HG02938 (cell line): ENCODE measurements around the gene DRC3.
"Not testable (repeated sequence)": the region's sequence is repeated elsewhere in the genome, so short reads cannot be mapped to it uniquely, and the experiment has no call there.

Experiments
- ATAC-seq: cut with Tn5 transposase; IDR thresholded peaks from one replicate; pipeline ENCODE4 v1.9.1; 2021; ENCODE audit warnings: mild to moderate bottlenecking, moderate library complexity; ENCODE audit not compliant: unreplicated experiment

The DRC3 gene, protein sequence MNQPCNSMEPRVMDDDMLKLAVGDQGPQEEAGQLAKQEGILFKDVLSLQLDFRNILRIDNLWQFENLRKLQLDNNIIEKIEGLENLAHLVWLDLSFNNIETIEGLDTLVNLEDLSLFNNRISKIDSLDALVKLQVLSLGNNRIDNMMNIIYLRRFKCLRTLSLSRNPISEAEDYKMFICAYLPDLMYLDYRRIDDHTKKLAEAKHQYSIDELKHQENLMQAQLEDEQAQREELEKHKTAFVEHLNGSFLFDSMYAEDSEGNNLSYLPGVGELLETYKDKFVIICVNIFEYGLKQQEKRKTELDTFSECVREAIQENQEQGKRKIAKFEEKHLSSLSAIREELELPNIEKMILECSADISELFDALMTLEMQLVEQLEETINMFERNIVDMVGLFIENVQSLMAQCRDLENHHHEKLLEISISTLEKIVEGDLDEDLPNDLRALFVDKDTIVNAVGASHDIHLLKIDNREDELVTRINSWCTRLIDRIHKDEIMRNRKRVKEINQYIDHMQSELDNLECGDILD

DNA sequence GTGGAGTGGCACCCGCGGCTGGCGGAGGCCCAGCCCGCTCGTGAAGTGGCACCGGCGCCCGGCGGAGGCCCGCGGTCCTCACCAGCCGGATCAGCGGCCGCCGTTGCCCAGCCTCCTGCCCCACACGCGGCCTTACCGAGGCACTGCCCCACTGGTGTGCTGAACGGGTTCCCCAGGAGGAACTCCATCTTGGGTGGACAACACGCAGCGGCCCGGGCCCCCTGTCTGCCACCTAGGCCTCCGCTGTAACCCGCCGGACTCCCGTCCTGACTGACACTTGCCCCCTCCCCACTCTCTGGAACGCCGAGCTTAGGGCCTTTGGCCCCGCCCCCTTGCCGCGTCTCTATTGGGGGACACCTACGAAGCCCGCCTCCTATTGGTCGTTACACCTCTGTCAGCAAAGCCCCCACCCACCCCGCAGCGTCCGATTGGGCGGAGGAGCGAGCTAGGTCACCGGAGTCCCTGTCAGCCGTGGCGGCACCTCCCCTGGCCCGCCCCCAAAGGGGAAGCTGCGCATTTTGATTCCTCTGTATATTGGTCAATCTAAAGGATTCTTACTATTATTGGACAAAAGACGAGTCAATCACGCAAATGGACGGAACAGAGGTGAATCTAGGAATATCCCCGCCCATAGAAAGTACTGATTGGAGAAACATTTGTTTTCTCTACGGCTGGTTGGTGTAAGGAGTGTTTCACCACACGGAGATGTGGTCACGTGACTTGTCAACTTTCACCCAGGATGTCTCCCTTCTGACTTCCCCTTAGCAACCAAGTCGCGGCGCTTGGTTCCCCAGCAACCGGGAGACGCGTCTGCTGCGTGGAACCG, at the start of gene DRC3, which contains the start of gene TOM1L2:
Gene DRC3 (plus strand): TSS at position 737 of the 826 bp plus-strand sequence. CDS start 4,737 bp downstream, outside the sequence.
Gene TOM1L2 (minus strand): TSS at position 275 of the 826 bp plus-strand sequence. CDS start 87 bp downstream, at position 188.
- peak; percentile 91 for ATAC-seq

DNA sequence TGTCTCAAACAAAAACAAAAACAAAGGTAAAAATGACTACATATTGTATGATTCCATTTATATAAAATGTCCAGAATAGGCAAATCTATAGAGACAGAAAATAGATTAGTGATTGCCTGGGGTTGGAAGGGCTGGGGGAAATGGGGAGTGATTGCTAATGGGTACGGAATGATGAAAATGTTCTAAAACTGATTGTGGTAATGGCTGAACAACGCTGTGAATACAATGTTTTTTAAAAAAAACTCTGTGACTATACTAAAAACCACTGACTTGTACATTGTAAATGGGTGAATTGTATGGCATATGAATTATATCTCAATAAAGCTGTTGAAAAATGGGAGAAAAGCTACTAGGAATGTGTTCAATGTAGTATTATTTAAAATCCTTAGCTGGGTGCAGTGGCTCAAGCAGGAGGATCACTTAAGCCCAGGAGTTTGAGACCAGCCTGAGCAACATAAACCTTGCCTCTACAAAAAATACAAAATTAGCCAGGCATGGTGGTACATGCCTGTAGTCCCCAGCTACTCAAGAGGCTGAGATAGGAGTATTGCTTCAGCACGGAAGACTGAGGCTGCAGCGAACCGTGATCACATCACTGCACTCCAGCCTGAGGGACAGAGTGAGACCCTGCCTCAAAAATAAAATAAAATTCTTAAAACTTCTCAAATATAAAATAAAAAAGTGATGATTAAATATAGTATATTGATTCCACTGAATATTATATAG, 48.4 kb upstream of the DRC3 start:
- ATAC-seq = no peak

DNA sequence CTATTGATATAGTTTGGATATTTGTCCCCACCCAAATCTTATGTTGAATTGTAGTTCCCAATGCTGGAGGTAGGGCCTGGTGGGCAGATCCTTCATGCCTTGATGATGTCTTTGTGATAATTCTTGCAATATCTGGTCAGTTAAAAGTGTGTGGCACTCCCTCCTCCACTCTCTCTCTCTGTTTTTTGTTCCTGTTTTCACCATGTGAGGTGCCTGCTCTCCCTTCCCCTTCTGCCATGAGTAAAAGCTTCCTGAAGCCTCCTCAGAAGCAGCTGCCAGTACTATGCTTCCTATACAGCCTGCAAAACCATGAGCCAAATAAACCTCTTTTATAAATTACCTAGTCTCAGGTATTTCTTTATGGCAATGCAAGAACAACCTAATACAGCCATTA, 47.8 kb upstream of the DRC3 start:
- ATAC-seq = no peak

DNA sequence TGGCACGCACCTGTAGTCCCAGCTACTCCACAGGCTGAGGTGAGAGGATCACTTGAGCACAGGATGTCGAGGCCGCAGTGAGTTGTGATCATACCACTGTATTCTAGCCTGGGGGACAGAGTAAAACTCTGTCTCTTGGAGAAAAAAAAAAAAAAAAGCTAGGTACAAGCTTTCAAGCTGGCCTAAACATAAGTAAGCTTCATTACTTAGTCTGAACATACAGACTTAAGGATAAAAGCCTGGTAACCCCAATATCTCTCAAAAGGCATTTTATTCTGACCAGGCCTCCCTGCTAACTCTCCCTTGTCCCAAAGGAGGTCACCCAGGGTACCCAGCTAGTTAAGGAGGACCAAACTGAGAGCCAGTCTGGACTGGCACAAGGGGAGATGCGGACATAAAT, 46.6 kb upstream of the DRC3 start:
- no peak for ATAC-seq

DNA sequence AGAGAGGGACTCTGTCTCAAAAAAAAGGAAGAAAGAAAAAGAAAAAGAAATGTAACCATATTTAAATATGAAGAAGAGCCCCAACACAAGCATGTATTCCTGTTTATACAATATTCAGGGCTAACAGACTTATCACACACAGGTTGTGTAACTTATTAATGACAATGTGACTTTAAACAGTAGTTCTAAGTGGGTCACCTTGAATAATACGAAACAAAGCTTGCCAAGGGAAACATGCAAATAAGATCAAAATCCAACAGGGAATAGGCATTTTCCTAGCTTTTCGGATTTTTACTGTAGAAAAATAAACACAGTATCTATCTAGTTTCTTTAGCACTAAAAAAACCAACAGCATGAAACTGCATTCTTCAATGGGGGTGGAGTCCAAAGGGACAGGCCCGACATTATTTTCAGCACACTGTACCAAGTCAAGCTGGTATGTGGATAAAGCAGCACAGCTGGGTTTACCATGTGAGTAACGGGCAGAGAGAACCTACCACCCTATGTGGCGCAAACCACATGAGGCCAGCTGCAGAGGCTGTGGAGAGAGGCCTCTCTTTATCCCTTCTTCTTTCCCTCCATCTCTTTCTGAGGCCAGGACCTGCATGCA, 45.7 kb upstream of the DRC3 start:
- ATAC-seq = no peak

DNA sequence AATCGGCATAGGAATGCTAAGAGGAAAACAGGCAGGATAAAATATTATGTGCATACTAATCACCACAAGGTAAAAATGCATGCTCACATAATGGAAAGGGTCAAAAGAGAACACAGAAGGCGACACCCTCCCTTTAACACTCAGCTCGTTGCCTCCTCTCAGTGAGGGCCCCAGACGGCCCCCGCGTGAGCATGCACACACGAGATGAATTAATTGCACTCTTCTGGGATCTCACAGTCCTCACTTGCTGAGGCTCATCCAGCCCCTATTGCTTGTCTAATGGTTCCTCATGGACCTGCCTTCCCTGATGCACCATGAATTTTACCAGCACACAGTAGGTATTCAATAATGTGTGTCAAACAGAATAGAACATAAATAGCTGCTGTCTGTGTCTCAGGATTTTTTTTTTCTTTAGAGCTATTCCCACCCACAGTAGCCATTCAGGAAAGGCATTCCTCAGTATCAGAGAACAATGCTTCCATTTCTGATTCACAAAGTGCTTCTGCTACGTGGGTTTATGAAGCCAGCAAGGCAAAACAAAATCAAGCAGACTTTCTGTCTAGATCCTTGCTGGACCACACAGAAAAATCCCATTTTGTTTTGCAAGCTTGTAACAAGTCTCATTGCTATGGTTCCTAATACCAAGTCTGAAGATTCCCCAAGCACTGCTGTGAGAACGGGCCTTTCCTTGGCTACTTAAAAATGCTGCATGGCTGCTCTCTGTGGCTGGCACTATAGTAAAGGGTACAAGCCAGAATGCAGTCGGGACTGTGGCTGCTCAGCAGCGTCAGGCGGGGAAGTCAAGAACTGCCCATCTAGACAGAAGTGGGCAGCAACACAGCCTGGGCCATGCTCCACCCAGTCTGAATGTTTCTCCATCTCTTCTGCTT, 44.0 kb upstream of the DRC3 start:
- no peak for ATAC-seq

DNA sequence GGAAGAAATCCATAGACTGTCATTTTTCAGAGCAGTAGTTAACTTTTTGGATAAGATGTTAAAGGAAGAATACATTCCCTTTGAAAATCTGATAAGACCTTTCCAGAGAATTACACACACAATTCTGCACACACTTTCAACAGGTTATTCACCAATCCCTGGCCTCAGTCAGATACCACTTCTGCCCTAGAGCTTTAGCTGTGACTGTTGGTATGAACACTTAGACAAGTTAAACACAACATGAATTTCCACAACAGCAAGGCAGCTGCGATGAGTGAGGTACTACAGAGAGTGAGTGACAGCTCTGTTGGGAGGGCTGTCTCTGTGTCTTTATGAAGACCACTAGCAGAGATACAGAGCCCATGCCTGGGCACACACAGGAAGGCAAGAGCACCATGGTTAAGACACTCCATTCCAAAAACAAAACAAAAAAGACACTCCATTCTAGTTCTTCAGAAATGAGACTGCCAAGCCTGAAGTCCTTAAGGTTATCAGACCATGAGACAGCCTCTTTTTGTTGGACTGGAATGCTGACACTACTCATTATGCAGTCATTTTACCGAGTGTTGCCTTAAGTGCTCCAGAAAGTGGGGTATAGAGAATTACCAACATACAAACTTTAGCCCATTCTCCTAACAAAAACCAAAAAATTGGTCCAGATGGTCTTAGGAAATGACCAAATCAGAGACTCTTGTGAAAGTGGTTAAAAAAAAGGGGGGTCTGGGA, 42.8 kb upstream of the DRC3 start:
- ATAC-seq = no peak

DNA sequence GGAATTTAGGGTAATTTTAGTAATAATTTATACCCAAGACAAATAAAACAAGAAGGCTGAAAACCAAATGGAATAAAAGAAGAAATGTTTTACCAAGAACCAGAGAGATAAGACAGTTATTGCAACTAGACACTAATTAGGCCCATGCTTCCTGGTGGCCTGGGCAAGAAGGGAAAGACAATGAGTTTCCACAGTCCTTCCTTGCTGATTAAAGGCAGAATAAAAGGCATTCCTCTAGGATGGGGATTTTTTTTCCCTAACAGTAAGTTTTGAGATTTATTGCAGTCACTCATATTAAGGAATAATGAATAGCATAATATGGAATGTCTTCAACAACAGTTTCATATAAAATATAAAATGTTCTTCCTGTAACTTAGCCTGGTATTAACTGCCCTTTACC, 42.0 kb upstream of the DRC3 start:
- ATAC-seq = no peak

DNA sequence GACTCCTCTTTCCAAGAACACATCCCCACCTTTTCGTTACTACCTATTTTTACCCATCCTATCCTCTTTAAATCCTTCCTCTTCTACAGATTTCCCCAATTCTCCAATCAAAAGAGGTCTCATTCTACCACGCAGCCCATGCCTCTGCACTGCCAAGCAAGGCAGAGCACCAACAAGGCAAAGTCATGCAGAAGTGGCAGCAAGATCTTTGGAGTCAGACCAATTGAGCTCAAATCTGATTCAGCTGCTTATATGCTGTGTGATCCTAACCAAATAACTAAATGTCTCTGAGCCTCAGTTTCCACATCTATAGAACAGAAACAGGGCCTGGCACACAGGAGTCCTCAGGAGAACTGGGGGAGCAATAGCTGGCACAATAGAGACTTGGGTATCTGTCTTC, 41.5 kb upstream of the DRC3 start:
- no peak for ATAC-seq

DNA sequence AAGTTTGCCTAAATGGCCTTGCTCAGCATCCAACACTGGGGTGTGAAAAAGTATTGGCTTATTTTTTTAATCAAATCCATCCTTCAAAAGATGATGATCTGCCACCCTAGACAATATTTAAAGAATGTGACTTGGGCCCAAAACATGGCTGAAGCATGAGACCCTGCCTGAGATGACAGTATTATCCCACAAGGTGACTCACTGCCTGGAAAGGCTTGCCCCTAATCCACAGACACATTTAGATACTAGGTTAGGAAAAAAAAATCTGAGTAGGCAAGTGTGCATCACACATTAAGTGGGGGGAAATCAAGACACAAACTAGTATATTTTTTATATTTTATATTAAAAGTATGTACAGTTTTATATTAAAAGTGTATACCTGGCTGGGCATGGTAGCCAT, 38.9 kb upstream of the DRC3 start:
- ATAC-seq = no peak

DNA sequence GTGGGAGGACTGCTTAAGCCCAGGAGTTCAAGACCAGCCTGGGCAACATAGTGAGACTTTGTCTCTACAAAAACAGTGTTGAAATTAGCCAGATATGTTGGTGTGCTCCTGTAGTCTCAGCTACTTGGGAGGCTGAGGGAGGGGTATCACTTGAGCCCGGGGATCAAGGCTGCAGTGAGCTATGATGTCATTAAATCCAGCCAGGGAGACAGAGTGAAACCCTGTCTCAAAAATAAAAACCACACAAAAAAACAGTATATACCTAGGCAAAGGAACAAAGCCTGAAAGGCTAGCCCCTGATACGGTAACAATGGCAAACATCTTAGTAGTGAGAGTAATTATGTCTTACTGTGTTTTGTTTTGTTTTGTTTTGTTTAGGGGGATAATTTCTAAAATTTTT, 38.4 kb upstream of the DRC3 start:
- ATAC-seq = no peak

DNA sequence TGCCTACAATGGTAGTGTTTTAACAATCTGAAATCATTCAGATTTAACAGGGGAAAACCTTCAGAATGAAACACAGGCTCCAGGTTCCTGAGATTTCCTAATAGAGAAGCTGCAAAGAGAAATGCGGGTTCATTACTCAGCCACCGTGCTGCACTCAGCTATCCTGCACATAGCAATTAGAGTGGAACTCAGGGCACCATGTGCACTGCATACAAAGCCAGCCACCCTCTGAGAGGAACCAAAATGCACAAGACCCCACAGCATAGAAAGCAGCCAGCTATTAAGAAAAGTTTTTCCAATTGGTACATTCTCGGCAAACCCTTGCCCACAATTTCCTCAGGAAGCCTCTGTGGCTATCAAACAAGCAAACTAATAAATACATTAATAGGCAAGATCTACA, 37.9 kb upstream of the DRC3 start:
- ATAC-seq = no peak

DNA sequence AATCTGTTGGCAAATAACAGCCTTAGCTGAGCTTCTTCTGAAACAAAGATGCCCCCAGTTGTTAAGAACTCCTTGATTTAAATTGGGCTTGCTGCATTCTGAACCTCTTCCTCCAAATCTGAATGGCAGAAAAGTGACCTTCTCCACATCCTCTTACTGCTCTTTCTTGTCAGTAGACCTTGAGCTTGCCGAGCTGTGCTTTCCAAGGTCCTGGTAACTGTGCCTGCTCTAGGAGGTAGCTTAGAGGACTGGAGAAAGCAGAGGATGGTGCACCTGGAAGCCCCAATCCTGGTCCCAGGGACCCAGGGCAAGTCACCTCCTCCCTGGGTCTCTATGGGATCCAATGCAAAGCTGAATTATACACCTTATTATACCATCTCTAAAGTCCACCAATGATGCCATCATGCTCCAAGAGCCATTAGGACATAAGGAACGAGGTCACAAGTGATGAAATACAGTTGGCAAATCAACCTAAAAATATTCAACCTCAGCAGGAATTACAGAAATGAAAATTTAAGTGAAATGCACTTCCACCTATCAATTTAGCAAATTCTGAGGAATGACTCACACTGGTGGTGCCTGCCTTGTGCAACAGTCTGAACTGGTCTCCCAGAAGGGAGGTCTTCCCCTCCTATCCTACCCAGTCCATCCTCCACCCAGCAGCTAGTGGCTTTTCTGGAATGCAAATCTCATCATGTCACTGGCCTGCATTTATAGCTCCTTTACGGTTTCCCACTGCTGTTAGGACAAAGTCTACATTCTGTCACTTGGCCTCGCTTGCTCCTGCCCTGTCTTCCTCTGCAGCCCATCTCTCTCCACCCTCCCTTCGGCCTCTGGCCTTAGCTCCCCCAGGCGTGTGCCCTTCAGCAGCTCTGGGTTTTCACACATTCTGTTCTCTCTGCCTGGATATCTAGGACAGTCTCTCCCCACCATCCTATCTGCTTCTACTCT, 37.1 kb upstream of the DRC3 start:
- ATAC-seq = no peak

DNA sequence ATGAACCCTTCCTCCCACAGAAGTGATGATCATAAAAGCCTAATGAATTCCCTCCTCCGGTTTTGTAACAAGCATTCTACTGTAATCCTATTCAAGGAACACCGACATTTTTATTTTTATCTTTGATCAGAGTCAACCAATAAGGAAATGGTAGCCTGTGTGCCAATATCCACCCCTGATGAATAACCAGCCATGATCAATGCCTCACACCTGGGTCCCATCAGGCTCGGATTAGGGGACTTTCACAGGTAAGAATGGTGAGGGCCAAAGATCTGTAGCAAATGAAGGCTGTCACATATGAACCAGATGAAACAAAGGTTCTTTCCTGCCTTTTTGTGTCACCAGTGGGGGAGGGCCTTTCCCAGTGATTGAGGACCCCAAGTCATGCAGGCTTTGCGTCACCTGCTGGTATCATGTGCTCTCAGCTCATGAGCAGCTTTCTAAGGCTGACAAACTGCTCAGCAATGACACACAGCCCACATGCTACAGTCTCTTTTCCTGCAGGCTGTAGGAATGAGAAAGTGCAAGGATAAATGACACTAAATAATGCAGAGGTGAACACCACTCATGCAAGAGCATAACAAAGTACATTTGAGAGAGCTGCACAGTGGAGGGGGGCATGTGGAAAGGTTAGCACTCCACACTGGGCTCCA, 35.3 kb upstream of the DRC3 start:
- no peak for ATAC-seq

DNA sequence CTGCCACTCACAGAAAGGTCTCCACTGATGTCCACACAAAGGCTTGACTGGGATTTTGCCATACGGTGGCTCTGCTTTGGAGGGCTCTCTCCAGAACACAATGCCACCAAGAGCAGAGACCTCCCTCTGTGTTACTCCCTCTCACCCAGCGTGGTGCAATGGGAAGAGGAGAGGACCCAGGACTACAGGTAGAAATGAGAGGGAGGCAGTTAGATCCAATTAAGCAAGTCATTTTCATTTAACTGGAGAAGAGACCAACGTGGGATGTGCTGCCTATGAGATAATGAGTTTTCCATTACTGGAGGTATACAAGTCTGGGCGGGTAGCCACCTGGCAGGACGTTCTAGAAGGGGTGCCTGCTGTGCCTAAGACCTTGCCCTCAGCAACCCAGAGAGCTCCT, 34.7 kb upstream of the DRC3 start:
- no peak for ATAC-seq

DNA sequence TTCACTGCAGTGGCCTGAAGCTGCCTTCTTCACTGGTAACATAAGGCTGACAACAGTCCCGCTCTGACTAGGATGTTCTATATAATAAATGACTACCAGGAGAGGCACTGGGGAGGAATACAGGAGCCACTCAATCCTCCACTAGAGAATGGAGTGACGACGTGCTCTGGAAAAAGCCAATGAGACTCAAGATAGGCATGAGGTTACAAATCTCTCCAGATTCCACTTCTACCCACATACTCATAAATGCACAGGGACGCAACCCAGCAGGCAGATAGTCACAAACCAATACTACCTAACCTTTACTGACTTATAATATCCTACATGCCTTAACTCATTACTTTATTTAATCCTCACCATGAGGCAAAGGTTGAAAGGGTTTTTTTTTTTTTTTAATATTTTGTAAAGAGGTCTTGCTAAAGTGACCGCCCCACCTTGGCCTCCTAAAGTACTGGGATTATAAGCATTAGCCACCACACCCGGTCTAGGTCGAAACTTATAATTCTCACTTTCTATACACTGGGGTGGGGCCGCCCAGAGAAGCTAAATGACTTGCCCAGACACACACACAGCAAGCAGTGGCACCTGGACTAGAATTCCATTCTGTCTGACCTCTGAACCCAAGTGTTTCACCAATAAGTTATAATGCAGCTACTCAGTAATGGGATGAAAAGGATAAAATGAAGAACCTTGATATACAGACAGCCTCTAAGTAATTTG, 34.1 kb upstream of the DRC3 start:
- ATAC-seq = no peak

DNA sequence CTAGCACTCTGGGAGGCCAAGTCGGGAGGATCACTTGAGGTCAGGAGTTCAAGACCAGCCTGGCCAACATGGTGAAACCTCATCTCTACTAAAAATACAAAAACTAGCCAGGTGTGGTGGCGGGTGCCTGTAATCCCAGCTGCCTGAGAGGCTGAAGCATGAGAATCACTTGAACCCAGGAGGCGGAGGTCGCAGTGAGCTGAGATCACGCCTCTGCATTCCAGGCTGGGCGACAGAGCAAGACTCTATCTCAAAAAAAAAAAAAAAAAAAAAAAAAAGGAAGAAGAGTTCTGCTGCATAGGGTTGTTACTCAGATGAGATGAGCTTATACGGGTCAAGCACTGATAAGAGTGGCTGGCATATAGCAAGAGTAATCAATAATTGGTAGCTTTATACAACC, 32.7 kb upstream of the DRC3 start:
- ATAC-seq = not testable (repeated sequence)
